H1 (cell line): Measurements from ENCODE around the gene SLC66A3.

Experiments used
- ATF2 ChIP-seq: IDR thresholded peaks from 2 replicates; pipeline ENCODE4 v1.6.1; 2012; ENCODE audit warnings: low read length, inconsistent platforms
- BCL11A ChIP-seq, 2 experiments: IDR thresholded peaks; one replicate each; pipeline ENCODE4 v1.6.1; 2011; ENCODE audit warnings: low read depth in 2 of 2, low read length in 2 of 2, mild to moderate bottlenecking in 2 of 2
- BRCA1 ChIP-seq: IDR thresholded peaks from 2 replicates; pipeline ENCODE4 v1.6.1; 2012; ENCODE audit warnings: low read depth, low read length, improper control_type of control experiment
- CBX5 ChIP-seq: fragments of 300-800, 300-1000 bp; sonication (generic); IDR thresholded peaks from 2 replicates; pipeline ENCODE4 v1.7.1; 2016; ENCODE audit warnings: antibody characterized with exemption, low read length, low read depth
- CTCF ChIP-seq, 3 experiments: IDR thresholded peaks; 1 replicate in 2 of 3; 2 replicates in 1 of 3; pipeline versions ENCODE4 v1.5.1 to v1.6.1; 2011; ENCODE audit warnings: low read length in 3 of 3, mild to moderate bottlenecking in 3 of 3, inconsistent platforms in 2 of 3, low read depth in 1 of 3, moderate library complexity in 1 of 3; ENCODE audit not compliant: insufficient read depth in 1 of 3; ENCODE audit errors: control extremely low read depth in 1 of 3
- EP300 ChIP-seq, 2 experiments: IDR thresholded peaks; 1 replicate in 1 of 2; 2 replicates in 1 of 2; pipeline ENCODE4 v1.6.1; 2011 to 2012; ENCODE audit warnings: low read depth in 2 of 2, low read length in 2 of 2, mild to moderate bottlenecking in 2 of 2, borderline replicate concordance in 1 of 2, inconsistent platforms in 1 of 2, moderate library complexity in 1 of 2
- NANOG ChIP-seq: IDR thresholded peaks from 2 replicates; pipeline ENCODE4 v1.6.1; 2011; ENCODE audit warnings: low read length, low read depth, mild to moderate bottlenecking, inconsistent platforms; ENCODE audit not compliant: insufficient read depth, poor library complexity, severe bottlenecking
- POLR2AphosphoS5 ChIP-seq: IDR thresholded peaks from 2 replicates; pipeline ENCODE4 v1.6.1; 2011; ENCODE audit warnings: low read depth, low read length
- RFX5 ChIP-seq: IDR thresholded peaks from 2 replicates; pipeline ENCODE4 v1.6.1; 2011; ENCODE audit warnings: low read depth, low read length, improper control_type of control experiment, borderline replicate concordance
- SIN3A ChIP-seq, 2 experiments: IDR thresholded peaks in 1 of 2; conservative IDR thresholded peaks in 1 of 2; 2 replicates each; pipeline ENCODE4 v1.6.1; 2011 to 2012; ENCODE audit warnings: low read length in 2 of 2, improper control_type of control experiment in 1 of 2, low read depth in 1 of 2, mild to moderate bottlenecking in 1 of 2
- SP1 ChIP-seq: IDR thresholded peaks from 2 replicates; pipeline ENCODE4 v1.6.1; 2011; ENCODE audit warnings: low read depth, low read length
- TAF1 ChIP-seq: IDR thresholded peaks from 2 replicates; pipeline ENCODE4 v1.6.1; 2011; ENCODE audit warnings: mild to moderate bottlenecking, low read depth, low read length
- YY1 ChIP-seq: IDR thresholded peaks from 2 replicates; pipeline ENCODE4 v1.6.1; 2011; ENCODE audit warnings: low read depth, mild to moderate bottlenecking, low read length

- TF ChIP-seq BCL11A (IDR thresholded peaks at IDR 0.05; ENCODE audit: low read depth in 2 of 2, low read length in 2 of 2) (no peak), CTCF (IDR thresholded peaks at IDR 0.05; ENCODE audit: control extremely low read depth in 1 of 3, insufficient read depth in 1 of 3, low read depth in 1 of 3, low read length in 3 of 3) (no peak), RFX5 (no peak), ATF2 (no peak), TAF1 (no peak), YY1 (no peak), EP300 (IDR thresholded peaks at IDR 0.05; ENCODE audit: borderline replicate concordance in 1 of 2, low read depth in 2 of 2, low read length in 2 of 2) (no peak), SIN3A (conservative IDR thresholded peaks at IDR 0.05 in 1 of 2, IDR thresholded peaks at IDR 0.05 in 1 of 2; ENCODE audit: low read depth in 1 of 2, low read length in 2 of 2) (no peak), NANOG (no peak), POLR2AphosphoS5 (no peak), SP1 (no peak), CBX5 (no peak), BRCA1 (no peak)
Observed at GRCh38 chr2:11177871-11178690, 22.8 kb downstream of the SLC66A3 start.
